HCT116 (cell line): Measurements from ENCODE around the gene SEC24D.

ENCODE experiments used
- CBX3 ChIP-seq: IDR thresholded peaks from 2 replicates; pipeline ENCODE4 v1.6.1; 2012; ENCODE audit warnings: low read depth
- CTCF ChIP-seq, 3 experiments: fragments of 200-600 bp in 1 of 3; sonication (generic) in 1 of 3; IDR thresholded peaks in 2 of 3; conservative IDR thresholded peaks in 1 of 3; 2 replicates each; pipeline ENCODE4 v1.5.1; 2012 to 2017; ENCODE audit warnings: low read depth in 2 of 3, low read length in 2 of 3, antibody characterized with exemption in 1 of 3, borderline replicate concordance in 1 of 3, control low read depth in 1 of 3, mild to moderate bottlenecking in 1 of 3, mixed read lengths in 1 of 3, mixed run types in 1 of 3, moderate library complexity in 1 of 3; ENCODE audit not compliant: insufficient read depth in 1 of 3
- EZH2phosphoT487 ChIP-seq: fragments of 200-600 bp; IDR thresholded peaks from 2 replicates; pipeline ENCODE4 v1.6.1; 2018; ENCODE audit warnings: antibody characterized with exemption, borderline replicate concordance
- MAX ChIP-seq: IDR thresholded peaks from 2 replicates; pipeline ENCODE4 v1.6.1; 2012
- POLR2A ChIP-seq: IDR thresholded peaks from 2 replicates; pipeline ENCODE4 v1.7.0; 2011; ENCODE audit warnings: borderline replicate concordance; ENCODE audit not compliant: insufficient read depth, insufficient read length; ENCODE audit errors: extremely low read depth
- POLR2AphosphoS5 ChIP-seq: IDR thresholded peaks from 2 replicates; pipeline ENCODE4 v1.6.1; 2011; ENCODE audit warnings: mild to moderate bottlenecking, low read depth, low read length, moderate library complexity
- RAD21 ChIP-seq: IDR thresholded peaks from 2 replicates; pipeline ENCODE4 v1.6.1; 2012; ENCODE audit warnings: low read depth, mild to moderate bottlenecking
- ZFX ChIP-seq: fragments of 450-650 bp; IDR thresholded peaks from 2 replicates; pipeline ENCODE4 v1.6.1; 2017
- ZNF274 ChIP-seq: fragments of 200-500 bp; sonication (Bioruptor generic); IDR thresholded peaks from 2 replicates; pipeline ENCODE4 v1.6.1; 2014; ENCODE audit warnings: mild to moderate bottlenecking, low read depth, low read length, inconsistent platforms
- TF ChIP-seq, protein P1 (sequence below): IDR thresholded peaks from 2 replicates; pipeline ENCODE4 v1.6.1; 2012

GRCh38 chr4:118738090-118738489 lies 97.8 kb downstream of the SEC24D start:
- no peak for TF ChIP-seq EZH2phosphoT487
- TF ChIP-seq MAX = no peak
- TF ChIP-seq CTCF (IDR thresholded peaks at IDR 0.05 in 2 of 3, conservative IDR thresholded peaks at IDR 0.05 in 1 of 3; ENCODE audit: borderline replicate concordance in 1 of 3, insufficient read depth in 1 of 3, low read depth in 2 of 3, low read length in 2 of 3) = no peak
- no peak for TF ChIP-seq ZNF274
- no peak for TF ChIP-seq CBX3
- TF ChIP-seq RAD21 = no peak
- no peak for TF ChIP-seq POLR2A
- TF ChIP-seq POLR2AphosphoS5 = no peak
- no peak for TF ChIP-seq ZFX
- TF ChIP-seq, protein P1, sequence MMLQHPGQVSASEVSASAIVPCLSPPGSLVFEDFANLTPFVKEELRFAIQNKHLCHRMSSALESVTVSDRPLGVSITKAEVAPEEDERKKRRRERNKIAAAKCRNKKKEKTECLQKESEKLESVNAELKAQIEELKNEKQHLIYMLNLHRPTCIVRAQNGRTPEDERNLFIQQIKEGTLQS = no peak
